Lower leg skin (tissue), 3 donors: ENCODE measurements around the gene EMC10.

ENCODE experiments used
- CTCF ChIP-seq, 3 donors: fragments of 450-650 bp; IDR thresholded peaks; one replicate each; pipeline ENCODE4 v1.5.1; 2016; ENCODE audit warnings: antibody characterized with exemption in 3 of 3, mild to moderate bottlenecking in 3 of 3, moderate library complexity in 2 of 3
- POLR2A ChIP-seq, 2 donors: fragments of 450-650 bp; IDR thresholded peaks; one replicate each; pipeline ENCODE4 v1.6.1; 2016 to 2017; ENCODE audit warnings: antibody characterized with exemption in 2 of 2, mild to moderate bottlenecking in 1 of 2, moderate library complexity in 1 of 2

GRCh38 chr19:50516964-50517703, 40.8 kb downstream of the EMC10 start:
- no peak for TF ChIP-seq CTCF (IDR thresholded peaks at IDR 0.05)
- TF ChIP-seq POLR2A (IDR thresholded peaks at IDR 0.05): no peak
